22Rv1 (cell line): ENCODE measurements around the gene NTN4.
"Not testable (repeated sequence)": the region's sequence is repeated elsewhere in the genome, so short reads cannot be mapped to it uniquely, and the experiment has no call there.

Experiments used
- H3K27ac ChIP-seq: fragments of 450-650 bp; 2 replicates; pipeline ENCODE4 v1.5.1; 2017
- ZFX ChIP-seq: fragments of 450-650 bp; IDR thresholded peaks from 2 replicates; pipeline ENCODE4 v1.6.1; 2017; ENCODE audit warnings: antibody characterized with exemption, borderline replicate concordance
- TF ChIP-seq, protein P1 (sequence below): fragments of 450-650 bp; IDR thresholded peaks from 2 replicates; pipeline ENCODE4 v1.5.1; 2017; ENCODE audit warnings: mild to moderate bottlenecking

The NTN4 gene

DNA sequence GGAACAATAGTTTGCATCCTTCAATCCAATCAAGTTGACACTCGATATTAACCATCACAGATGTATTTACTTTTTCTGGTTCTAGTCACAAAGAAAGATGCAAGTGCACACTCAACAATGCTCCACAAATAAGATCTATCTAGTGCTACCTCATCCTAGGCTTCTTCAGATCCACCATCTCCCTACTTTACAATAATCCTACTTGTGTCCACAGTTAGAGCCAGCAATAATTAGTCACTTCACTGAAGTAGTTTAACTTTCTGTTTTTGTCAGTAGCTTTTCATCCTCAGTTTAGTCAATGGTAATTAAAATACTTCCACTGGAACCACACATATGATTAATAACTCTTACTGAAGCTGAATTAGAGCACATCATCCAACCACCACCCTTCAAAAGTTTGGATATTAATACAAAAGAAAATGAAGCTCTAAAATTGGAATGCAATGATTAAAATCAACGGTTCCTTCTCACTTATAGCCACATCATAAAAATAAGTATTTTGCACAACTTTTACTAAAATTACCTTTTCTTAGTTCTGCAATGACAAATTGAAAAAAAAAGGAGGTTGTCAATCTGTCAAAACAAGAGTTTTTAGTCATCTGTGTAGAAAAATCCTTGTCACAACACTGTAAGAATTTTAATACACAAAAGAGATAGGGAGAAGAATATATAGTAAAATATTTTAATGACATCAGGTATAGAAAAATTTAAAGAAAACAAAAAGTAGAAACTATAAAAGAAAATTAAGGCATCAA is 39.9 kb upstream of the NTN4 start:
- TF ChIP-seq, protein P1, sequence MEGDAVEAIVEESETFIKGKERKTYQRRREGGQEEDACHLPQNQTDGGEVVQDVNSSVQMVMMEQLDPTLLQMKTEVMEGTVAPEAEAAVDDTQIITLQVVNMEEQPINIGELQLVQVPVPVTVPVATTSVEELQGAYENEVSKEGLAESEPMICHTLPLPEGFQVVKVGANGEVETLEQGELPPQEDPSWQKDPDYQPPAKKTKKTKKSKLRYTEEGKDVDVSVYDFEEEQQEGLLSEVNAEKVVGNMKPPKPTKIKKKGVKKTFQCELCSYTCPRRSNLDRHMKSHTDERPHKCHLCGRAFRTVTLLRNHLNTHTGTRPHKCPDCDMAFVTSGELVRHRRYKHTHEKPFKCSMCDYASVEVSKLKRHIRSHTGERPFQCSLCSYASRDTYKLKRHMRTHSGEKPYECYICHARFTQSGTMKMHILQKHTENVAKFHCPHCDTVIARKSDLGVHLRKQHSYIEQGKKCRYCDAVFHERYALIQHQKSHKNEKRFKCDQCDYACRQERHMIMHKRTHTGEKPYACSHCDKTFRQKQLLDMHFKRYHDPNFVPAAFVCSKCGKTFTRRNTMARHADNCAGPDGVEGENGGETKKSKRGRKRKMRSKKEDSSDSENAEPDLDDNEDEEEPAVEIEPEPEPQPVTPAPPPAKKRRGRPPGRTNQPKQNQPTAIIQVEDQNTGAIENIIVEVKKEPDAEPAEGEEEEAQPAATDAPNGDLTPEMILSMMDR: no peak
- TF ChIP-seq ZFX: no peak
- H3K27ac ChIP-seq: no peak overlapping the region

GRCh38 chr12:95829395-95829794 is 38.8 kb upstream of the NTN4 start:
- TF ChIP-seq, protein P1: no peak
- TF ChIP-seq ZFX: no peak
- H3K27ac ChIP-seq: peak overlapping the region; percentile 5; the same call in 1 of the 2 replicates

- no peak overlapping the region for H3K27ac ChIP-seq
- TF ChIP-seq ZFX: no peak
- TF ChIP-seq, protein P1: peak; percentile 92
Observed at GRCh38 chr12:95820096-95820703, 29.6 kb upstream of the NTN4 start.

- TF ChIP-seq, protein P1: peak; percentile 88
- TF ChIP-seq ZFX: no peak
- no peak overlapping the region for H3K27ac ChIP-seq
Observed at GRCh38 chr12:95815632-95816212, 25.2 kb upstream of the NTN4 start.

DNA sequence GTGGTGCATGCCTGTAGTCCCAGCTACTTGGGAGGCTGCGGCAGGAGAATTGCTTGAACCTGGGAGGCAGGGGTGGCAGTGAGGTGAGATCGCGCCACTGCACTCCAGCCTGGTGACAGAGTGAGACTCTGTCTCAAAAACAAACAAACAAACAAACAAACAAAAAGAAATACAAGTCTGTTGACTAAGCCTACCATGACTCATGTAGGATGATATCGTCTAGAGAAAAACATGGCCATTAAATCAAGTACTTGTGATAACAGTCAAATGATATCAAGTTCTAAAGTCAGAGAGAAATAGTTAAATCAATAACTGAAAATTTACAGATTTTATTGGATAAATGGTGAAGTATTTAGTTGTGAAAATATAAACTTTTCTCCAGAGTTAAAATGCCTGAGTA is 21.6 kb upstream of the NTN4 start:
- not testable (repeated sequence) for H3K27ac ChIP-seq

GRCh38 chr12:95810411-95810810 is 19.8 kb upstream of the NTN4 start:
- H3K27ac ChIP-seq: no peak overlapping the region
- TF ChIP-seq, protein P1: no peak

- H3K27ac ChIP-seq: no peak overlapping the region
- no peak for TF ChIP-seq ZFX
- TF ChIP-seq, protein P1: no peak
Observed at GRCh38 chr12:95809000-95809680, 18.6 kb upstream of the NTN4 start.
